GM18951 (cell line): ENCODE data around the gene SLC22A31.
"Not testable (repeated sequence)": the region's sequence is repeated elsewhere in the genome, so short reads cannot be mapped to it uniquely, and the experiment has no call there.

ENCODE experiments used
- POLR2A ChIP-seq: IDR thresholded peaks from 4 replicates; pipeline ENCODE4 v1.6.1; 2011; ENCODE audit warnings: mild to moderate bottlenecking; ENCODE audit not compliant: insufficient read length, insufficient read depth; ENCODE audit errors: extremely low read depth
- in situ Hi-C: fragments of 300-500 bp; cut with MboI; formaldehyde crosslinking; loops from one replicate; pipeline ENCODE4 v1.12.0; 2022; ENCODE audit warnings: low sequenced_read_pairs, mixed read lengths, inconsistent platforms; ENCODE audit not compliant: unreplicated experiment

The SLC22A31 gene

DNA sequence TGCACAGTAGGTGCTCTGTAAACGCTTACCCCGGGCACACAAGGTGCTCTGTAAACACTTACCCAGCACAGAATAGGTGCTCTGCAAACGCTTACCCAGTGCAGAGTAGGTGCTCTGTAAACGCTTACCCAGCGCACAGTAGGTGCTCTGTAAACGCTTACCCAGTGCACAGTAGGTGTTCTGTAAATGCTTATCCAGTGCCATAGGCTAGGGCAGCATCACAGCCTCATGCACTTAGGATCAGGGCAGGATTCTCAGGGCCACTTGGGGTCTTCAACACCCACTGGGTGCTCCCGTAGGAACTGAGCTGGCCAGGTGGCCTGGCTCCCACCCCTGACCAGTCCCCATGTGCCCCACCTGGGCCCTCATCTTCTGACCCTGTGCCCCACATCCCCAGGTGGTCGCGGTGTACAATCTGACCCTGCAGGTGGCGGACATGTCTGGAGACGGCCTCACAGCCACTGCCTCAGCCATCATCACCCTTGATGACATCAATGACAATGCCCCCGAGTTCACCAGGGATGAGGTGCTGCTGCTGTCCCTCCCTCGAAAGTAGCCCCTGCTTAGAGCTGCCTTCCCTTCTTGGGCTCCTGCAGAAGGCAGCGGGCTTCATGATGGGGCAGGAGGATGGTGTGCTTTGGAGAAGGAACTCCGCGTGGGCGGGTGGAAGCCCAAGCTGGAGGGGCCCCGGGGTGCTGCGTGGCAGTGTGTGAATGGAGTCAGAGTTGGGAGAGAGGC lies 13.1 kb downstream of the SLC22A31 start:
- in situ Hi-C loops = no loop called here
- TF ChIP-seq POLR2A = no peak

DNA sequence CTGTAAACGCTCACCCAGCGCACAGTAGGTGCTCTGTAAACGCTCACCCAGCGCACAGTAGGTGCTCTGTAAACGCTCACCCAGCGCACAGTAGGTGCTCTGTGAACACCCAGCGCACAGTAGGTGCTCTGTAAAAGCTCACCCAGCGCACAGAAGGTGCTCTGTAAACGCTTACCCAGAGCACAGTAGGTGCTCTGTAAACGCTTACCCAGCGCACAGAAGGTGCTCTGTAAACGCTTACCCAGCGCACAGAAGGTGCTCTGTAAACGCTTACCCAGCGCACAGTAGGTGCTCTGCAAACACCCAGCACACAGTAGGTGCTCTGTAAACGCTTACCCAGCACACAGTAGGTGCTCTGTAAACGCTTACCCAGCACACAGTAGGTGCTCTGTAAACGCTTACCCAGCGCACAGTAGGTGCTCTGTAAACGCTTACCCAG lies 13.7 kb downstream of the SLC22A31 start:
- in situ Hi-C loops = not testable (repeated sequence)

DNA sequence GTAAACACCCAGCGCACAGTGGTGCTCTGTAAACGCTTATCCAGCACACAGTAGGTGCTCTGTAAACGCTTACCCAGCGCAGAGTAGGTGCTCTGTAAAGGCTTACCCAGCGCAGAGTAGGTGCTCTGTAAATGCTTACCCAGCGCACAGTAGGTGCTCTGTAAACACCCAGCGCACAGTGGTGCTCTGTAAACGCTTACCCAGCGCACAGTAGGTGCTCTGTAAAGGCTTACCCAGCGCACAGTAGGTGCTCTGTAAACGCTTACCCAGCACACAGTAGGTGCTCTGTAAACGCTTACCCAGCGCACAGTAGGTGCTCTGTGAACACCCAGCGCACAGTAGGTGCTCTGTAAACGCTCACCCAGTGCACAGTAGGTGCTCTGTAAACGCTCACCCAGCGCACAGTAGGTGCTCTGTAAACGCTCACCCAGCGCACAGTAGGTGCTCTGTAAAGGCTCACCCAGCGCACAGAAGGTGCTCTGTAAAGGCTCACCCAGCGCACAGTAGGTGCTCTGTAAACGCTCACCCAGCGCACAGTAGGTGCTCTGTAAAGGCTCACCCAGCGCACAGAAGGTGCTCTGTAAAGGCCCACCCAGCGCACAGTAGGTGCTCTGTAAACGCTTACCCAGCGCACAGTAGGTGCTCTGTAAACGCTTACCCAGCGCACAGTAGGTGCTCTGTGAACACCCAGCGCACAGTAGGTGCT lies 14.3 kb downstream of the SLC22A31 start:
- in situ Hi-C loops = not testable (repeated sequence)

DNA sequence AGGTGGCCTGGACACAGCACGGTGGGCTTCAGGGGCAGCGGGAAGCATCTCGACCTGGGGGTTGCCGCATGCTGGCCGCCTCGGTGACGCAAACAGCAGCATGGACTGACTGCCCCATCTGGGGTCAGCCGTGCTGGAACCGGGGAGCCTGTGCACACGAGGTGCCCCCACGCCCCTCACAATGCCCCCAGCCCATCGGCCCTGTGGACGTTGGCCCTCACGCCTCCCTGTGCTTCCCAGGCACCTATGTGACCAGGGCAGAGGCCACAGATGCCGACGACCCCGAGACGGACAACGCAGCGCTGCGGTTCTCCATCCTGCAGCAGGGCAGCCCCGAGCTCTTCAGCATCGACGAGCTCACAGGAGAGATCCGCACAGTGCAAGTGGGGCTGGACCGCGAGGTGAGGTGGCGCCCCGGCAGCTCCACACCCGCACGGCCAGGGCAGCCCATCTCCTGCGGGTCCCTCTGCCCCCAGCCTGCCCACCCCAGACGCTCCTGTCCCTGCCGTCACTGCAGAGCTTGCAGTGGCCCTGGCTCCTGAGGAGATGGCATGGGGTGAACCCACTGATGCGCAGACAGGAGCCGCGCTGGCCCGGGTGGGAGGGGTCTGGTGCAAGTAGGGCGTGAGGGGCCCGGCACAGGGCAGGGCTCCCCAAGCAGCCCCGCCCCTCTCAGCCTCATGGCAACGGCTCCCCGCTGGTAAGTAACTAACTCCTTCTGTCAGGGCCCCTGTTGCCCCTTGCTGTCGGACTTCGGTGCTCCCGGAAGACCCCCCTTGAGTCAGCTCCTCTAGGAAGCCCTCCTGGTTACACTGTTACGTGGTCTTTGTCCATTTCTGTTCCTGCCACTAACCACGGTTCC lies 15.2 kb downstream of the SLC22A31 start:
- TF ChIP-seq POLR2A = no peak
- in situ Hi-C loops = no loop called here

DNA sequence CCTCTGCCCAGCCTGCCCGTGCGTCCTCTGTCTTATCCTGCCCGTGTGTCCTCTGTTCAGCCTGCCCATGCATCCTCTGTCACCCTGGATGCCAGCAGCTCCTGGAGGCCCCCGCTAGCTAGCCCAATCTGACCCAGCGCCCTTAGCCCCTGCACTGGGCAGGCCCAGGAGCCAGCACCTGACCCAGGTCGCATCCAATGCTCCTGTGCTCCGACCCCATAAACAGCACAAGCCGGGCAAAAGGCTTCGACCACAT lies 15.7 kb downstream of the SLC22A31 start:
- in situ Hi-C loops = no loop called here

DNA sequence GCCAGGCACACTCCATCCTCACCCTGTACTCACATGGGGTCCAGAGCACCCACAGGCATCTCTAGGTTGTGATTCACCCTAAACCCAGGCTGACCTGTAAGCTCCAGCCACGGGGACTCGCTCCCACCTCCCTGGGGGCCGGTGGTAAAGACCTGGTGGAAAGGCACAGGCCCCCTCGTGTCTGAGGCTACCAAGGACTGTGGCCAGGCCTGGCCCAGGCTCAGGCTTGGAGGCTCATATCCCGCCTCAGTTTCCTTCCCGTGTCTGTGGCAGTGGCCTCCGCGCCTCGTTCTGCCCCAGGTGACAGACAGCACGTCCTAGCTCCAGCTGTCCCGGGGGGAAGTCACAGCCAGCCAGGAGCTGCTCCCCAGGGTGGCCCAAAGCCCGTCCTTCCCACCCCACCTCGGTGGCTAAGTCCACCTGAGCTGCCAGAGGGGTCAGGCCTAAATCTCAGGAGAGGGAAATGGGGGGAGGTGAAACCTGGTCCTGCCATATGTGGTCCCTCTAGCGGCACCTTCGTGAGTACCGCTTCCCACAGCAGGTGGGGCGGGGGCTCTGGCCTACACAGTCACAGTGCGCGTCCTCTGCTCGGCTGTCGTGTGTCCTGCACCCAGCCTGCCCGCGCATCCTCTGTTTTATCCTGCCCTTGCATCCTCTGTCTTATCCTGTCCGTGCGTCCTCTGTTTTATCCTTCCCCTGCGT lies 16.2 kb downstream of the SLC22A31 start:
- TF ChIP-seq POLR2A = no peak
- in situ Hi-C loops = no loop called here

More for the DNA sequence above, 15.7 kb downstream of the SLC22A31 start:
- no peak for TF ChIP-seq POLR2A

DNA sequence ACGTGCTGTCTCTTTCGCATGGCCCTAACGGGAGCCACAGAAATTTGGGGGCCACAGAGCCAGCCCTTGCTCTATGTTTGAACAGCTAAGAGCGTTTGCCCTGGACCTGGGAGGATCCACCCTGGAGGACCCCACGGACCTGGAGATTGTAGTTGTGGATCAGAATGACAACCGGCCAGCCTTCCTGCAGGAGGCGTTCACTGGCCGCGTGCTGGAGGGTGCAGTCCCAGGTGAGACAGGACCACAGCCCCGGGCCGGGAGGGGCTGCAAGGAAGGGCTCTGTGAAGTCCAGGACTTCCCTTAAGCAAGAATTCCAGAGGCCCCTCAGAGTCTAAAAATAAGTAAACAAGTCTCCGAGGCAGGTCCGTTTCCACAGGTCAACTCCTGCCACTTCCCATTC lies 16.9 kb downstream of the SLC22A31 start:
- no peak for TF ChIP-seq POLR2A
- in situ Hi-C loops = no loop called here

DNA sequence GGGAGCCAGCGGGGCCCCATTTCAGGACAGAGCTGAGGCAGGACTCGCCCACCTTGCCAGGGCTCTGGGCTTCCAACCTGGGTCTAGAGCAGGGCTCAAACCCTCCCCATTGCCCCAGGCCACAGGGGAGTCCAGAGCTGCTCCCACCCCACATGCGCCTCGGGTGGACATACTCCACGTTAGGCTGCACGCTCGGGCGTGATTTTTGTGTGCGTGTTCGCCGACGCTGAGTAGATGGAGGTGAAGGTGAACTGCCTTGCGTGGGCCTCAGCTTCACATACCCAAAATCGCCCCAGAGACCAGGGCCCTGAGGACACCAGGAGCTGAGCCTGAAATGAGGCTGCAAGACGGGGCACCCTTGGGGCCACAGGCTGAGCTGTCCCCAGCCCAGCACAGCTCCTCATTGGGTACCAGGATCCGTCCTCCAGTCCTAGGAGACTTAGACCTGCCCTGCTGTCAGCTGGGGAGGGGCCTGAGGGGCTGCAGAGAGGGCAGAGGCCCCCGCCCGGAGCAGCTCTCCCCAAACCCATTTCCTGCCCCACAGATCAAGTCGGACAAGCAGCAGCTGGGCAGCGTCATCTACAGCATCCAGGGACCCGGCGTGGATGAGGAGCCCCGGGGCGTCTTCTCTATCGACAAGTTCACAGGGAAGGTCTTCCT lies 20.6 kb downstream of the SLC22A31 start:
- no peak for TF ChIP-seq POLR2A
- in situ Hi-C loops = no loop called here

DNA sequence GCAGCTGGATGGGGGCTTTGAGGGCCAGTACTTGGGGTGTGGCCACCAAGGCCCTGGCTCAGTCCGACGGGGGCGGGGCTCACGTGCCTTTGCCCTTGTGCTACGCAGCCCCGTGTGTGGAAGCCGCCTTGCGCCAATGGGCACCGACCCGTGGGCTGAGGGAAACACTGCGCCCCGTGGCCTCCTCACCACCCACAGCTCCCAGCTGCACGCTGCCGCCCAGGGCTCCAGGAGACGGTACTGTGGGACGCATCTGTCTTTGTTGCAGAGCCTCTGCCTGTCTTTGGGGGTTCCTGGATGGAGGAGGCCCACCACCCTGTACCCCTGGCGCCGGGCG lies 21.2 kb downstream of the SLC22A31 start:
- no peak for TF ChIP-seq POLR2A
- in situ Hi-C loops = no loop called here

DNA sequence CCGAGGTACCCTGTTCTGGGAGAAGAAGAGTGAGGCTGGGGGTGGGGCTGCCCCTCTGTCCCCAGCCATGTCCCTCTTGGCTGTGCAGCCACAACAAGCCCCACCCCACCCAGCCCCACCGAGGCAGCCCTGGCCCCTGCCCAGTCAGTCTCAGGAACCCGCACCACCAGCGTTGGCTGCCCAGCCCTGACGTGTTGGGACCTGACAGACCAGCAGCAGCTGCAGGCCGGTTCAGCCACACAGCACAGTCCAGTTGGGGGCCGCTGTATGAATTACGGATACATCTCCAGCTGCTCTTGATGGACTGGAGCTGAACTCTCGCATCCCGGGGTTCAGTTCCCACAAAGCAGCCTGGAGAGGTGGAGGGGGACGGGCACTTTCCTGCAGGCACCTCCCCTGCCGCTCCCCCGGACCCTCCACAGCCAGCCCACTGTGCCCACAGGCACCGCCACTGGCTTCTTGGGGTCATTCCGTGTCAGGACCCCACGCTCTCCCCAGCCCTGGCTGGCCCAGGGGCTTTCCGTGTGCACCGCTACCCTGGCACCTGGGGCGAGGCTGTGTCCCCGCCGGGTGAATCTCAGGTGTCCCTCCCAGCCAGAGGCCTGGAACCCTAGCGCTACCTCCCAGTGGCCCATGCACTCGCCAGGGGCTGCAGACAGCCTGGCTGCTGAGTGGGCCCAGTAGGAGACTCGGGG lies 21.7 kb downstream of the SLC22A31 start:
- in situ Hi-C loops = no loop called here

DNA sequence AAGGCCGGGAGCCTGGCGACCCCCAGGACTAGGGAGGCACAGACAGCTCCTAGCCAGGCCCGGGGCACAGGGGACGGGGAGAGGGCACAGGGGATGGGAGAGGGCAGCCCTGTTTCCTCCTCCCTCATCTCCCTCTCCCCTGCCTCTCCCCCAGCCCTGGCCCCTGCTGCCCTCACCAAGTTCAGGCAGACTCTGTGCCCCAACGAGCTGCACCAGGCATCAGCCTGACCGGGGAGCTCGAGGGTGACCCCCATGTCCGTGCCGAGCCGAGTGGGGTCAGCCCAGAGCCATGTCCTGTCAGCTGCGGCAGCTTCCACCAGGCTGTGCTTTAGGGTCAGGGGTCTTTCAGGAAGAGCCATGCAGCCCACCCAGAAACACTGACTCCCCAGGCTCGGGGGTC lies 22.8 kb downstream of the SLC22A31 start:
- no peak for TF ChIP-seq POLR2A
- in situ Hi-C loops = no loop called here

More for the DNA sequence above, 21.7 kb downstream of the SLC22A31 start:
- TF ChIP-seq POLR2A = no peak

DNA sequence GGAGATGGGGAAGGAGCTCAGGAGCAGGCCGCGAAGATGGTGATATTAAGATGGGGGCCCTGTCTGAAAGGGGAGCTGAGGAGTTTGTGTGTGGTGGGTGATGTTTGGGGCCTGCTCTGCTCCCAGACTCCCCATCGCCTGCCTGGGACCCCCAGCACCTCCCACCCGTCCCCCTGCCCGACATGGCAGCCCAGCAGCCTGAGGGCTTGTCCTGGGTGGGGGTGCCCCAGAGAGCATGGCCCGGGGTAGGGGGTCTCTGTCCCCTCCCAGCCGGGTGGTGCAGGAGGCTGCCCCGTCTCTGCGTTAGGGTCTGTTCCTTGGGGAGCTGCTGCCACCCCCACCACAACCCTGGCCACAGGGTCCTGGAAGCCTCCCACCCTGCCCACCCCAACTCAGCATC lies 23.6 kb downstream of the SLC22A31 start:
- TF ChIP-seq POLR2A = no peak
- in situ Hi-C loops = no loop called here
